Fibroblast of skin of back (primary cell): Measurements from ENCODE around the gene ARFIP2.

Experiments used
- DNase-seq: peaks from one replicate; pipeline ENCODE4 v3.0.0-alpha.2; 2013

The ARFIP2 gene

DNA sequence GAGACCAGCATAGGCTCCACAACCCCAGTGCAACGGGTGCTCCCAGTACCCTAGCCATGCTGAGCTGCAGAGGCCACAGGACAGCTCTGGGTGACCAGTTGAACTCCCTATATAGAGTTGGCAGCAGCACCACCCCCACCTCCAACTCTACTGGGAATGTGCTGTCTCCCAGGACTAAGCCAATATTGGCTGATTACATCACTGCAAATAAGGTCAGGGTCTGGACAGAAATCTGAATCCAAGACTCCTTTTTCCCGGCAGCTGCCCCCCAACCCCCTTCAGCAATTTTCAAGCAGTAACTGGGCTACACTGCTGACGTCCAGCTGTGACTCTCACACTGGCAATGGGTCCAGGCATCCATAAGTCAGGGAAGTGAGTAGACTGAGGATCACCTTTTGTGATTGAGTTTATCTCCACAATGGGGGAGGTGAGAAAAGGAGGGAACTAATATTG is 40.2 kb downstream of the ARFIP2 start, which contains the start of gene HPX:
Gene HPX, minus strand, starts transcription at position 82 of the 453 bp plus-strand sequence. Its CDS starts 24 bp downstream, at position 58.
- no peak for DNase-seq

DNA sequence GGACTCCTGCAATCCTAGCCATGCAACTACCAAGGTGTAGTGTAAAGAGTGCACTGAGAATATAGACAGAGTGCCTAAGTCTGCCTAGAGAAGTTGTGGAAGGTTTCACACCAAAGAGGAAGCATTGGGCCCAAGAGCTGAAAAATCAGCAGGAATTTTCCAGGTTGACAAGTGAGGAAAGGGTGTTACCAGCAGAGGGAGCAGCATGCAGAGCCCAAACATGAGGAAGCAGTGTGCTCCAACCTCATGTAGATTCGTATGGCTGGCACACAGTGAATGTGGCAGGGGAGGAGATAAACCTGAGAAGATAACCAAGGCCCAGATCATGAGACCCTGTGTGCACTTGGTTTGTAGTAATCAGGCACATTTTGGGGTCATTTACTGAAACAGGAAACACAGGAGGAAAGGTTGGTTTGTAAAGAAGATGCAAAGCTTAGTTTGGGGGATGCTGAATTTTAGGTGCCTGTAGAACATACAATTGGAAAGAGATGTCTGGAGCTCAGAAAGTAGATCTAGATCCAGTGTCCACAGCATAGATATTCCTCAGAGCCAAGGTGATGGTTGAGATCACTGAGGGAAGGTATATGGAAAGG is 42.1 kb downstream of the ARFIP2 start:
- peak; percentile 56 for DNase-seq

- DNase-seq = no peak
Measured at GRCh38 chr11:6437993-6438392, 43.1 kb downstream of the ARFIP2 start.

DNA sequence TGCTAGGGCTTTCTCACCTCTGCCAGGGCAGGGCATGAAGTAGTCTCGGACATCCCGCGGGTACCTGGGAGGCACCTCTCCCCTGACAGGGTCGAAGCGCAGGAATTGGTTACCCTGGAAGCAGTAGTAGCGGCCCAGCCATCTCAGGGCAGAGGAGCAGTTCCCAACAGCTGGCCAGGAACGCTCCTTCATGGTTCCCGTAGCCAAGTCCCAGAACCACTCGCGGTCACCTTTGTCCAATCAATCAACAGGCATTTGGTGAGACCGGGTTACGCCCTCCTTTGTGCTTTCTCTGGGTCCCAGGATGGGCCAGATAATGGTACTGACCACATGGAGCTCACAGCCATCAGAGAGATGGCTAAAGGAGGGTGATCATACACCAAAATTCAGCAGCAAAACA is 43.7 kb downstream of the ARFIP2 start:
- no peak for DNase-seq

DNA sequence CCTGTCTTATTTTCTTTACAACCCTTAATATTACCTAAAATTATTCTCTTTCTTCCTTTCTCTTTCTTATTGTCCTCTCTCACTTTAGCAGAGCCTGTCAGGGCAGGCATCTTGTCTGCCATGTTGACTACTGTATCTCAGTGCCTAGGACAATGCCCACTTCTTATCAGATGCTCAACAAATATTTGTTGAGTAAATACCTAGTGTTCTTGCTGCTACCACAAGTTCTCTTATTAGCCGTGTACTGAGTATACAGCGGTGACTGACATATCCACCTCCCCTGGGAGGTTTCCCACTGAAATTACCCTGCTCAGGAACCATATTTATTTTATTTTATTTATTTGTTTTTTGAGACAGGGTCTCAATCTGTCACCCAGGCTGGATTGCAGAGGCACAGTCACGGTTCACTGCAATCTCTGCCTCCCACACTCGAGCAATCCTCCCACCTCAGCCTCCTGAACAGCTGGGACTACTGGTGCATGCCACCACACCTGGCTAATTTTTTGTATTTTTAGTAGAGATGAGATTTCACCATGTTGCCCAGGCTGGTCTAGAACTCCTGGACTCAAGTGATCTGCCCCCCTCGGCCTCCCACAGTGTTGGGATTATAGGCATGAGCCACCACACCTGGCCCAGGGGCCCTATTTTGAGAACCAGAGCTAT is 47.0 kb downstream of the ARFIP2 start:
- DNase-seq = no peak

DNA sequence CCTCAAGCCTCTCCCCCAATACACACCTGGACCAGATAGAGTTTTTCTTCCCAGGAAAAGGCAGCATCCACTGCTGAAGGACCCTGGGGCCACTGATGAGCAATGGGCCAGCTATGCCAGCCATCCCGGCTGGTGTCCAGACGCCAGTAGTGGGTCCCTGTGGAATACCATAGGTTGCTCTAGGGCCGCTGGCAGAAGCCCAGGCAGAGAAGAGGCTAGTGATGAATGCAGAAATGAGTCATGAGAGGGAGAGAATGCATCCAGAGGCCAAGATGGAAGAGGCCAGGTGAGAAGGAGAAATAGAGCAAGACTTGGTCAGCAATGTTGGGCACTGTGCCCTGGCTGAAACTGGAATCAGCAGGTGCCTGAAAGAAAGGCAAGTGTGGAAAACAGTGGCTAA is 49.3 kb downstream of the ARFIP2 start:
- peak; percentile 86 for DNase-seq

DNA sequence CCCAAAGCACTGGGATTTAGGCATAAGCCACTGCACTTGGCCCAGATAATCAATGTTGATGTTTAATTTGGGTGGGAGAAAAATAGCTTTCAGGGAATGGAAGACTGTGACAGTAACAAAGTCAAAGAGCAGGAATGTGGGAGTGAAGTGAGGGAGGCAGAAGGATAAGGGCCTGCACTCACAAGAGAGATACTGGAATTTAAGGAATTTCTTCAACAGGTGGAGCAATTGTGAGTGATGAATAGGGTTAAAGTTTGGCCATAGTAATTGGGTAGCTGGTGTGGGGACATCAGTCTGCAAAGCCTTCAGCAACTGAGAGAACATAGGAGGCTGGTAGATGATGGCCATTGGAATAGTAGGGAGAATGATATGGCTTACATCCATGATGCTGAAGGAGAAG is 53.6 kb downstream of the ARFIP2 start:
- DNase-seq = no peak
